HEK293T (cell line): Measurements from ENCODE around the gene STS.
A peak's percentile ranks its signal among the peaks of the same experiment; 100 is the strongest.
"Not testable (repeated sequence)": the region's sequence is repeated elsewhere in the genome, so short reads cannot be mapped to it uniquely, and the experiment has no call there.

Source experiments
- CTCF ChIA-PET: fragments of 350-600 bp; formaldehyde crosslinking; extraction: SDS; loops from one replicate; lab custom pipeline; 2021; ENCODE audit warnings: antibody characterized with exemption, inconsistent platforms; lab: Yijun Ruan, JAX
- POLR2A ChIA-PET: fragments of 350-600 bp; formaldehyde crosslinking; extraction: SDS; loops from one replicate; lab custom pipeline; 2020; ENCODE audit warnings: antibody characterized with exemption, inconsistent platforms; lab: Yijun Ruan, JAX
- DNase-seq: peaks from one replicate; pipeline ENCODE4 v3.0.0; 2012; ENCODE audit warnings: mixed read lengths; ENCODE audit errors: extremely low spot score
- ARNT ChIP-seq: fragments of 450-650 bp; IDR thresholded peaks from 2 replicates; pipeline ENCODE4 v1.6.1; 2017; ENCODE audit warnings: mild to moderate bottlenecking
- BHLHE40 ChIP-seq: fragments of 450-650 bp; IDR thresholded peaks from 2 replicates; pipeline ENCODE4 v1.6.1; 2016; ENCODE audit warnings: mild to moderate bottlenecking, moderate library complexity, borderline replicate concordance
- CTBP1 ChIP-seq: fragments of 450-650 bp; IDR thresholded peaks from 2 replicates; pipeline ENCODE4 v1.6.1; 2016; ENCODE audit warnings: borderline replicate concordance
- ELF4 ChIP-seq: fragments of 450-650 bp; IDR thresholded peaks from 2 replicates; pipeline ENCODE4 v1.6.1; 2017; ENCODE audit warnings: antibody characterized with exemption
- FOXA1 ChIP-seq: fragments of 450-650 bp; IDR thresholded peaks from 2 replicates; pipeline ENCODE4 v1.6.1; 2016; ENCODE audit warnings: mild to moderate bottlenecking
- FOXK2 ChIP-seq: fragments of 450-650 bp; IDR thresholded peaks from 2 replicates; pipeline ENCODE4 v1.6.1; 2016; ENCODE audit warnings: mild to moderate bottlenecking
- FOXM1 ChIP-seq: fragments of 450-650 bp; IDR thresholded peaks from 2 replicates; pipeline ENCODE4 v1.6.1; 2017; ENCODE audit warnings: mild to moderate bottlenecking, borderline replicate concordance
- HDGF ChIP-seq: fragments of 450-650 bp; IDR thresholded peaks from 2 replicates; pipeline ENCODE4 v1.6.1; 2017; ENCODE audit warnings: antibody characterized with exemption, borderline replicate concordance
- L3MBTL2 ChIP-seq: fragments of 450-650 bp; conservative IDR thresholded peaks from 2 replicates; pipeline ENCODE4 v1.6.1; 2016; ENCODE audit warnings: mild to moderate bottlenecking
- LEF1 ChIP-seq: fragments of 450-650 bp; IDR thresholded peaks from 2 replicates; pipeline ENCODE4 v1.6.1; 2017; ENCODE audit warnings: mild to moderate bottlenecking, borderline replicate concordance
- NFRKB ChIP-seq: fragments of 450-650 bp; IDR thresholded peaks from 2 replicates; pipeline ENCODE4 v1.6.1; 2016; ENCODE audit warnings: mild to moderate bottlenecking, moderate library complexity
- SP1 ChIP-seq: fragments of 450-650 bp; IDR thresholded peaks from 2 replicates; pipeline ENCODE4 v1.6.1; 2017
- SUZ12 ChIP-seq: fragments of 450-650 bp; IDR thresholded peaks from 2 replicates; pipeline ENCODE4 v1.6.1; 2016; ENCODE audit warnings: mild to moderate bottlenecking
- TARDBP ChIP-seq: fragments of 450-650 bp; IDR thresholded peaks from 2 replicates; pipeline ENCODE4 v1.6.1; 2016
- ZNF384 ChIP-seq: fragments of 450-650 bp; IDR thresholded peaks from 2 replicates; pipeline ENCODE4 v1.6.1; 2016
- TF ChIP-seq, protein P1 (sequence below): fragments of 450-650 bp; IDR thresholded peaks from 2 replicates; pipeline ENCODE4 v1.6.1; 2016

Gene STS

DNA sequence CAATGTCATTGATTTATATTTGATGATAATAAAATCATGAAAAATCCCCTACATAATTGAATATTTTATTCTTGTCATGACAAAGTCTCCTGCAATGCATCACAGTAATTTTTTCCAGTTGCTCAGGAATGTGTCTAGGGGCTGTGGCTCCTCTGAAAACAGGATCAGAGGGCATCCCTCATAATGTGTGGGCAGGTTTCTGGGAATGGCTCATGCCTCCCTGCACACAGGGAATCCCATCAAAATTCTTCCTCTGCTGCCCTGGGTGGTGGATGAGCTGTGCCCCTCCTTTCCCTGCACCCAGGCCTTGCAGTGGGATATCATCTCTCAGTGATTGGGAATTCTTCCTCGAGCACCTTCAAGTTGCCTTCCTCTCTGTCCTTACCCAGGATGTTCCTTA lies 20.9 kb downstream of the STS start:
- no peak for TF ChIP-seq NFRKB
- TF ChIP-seq ZNF384 = no peak
- TF ChIP-seq TARDBP = no peak
- TF ChIP-seq FOXA1 = no peak
- TF ChIP-seq ELF4 = no peak
- TF ChIP-seq CTBP1 = no peak
- ChIA-PET POLR2A (no interaction called here), CTCF (no interaction called here)
- DNase-seq = no peak

DNA sequence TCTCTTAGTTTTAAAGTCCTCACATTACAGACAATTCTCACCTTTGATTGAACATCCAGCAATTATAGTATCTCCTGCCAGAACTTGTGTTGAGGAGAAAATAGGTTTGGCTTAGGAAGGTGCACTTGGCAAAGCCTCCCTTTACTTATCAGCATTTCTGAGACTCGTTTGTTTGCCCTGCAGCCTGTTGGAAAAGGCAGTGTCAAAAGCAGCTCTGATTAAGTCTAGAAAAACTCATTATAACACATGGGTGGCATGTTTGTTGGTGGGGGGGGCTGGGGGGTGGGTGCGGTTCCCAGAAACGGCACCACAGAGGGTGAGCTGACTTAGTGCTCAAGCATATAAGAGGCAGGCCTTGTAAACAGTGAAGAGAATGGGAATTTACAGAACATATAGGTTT lies 22.1 kb downstream of the STS start:
- CTCF ChIA-PET = no interaction called here
- no peak for TF ChIP-seq ZNF384
- TF ChIP-seq SUZ12 = no peak
- no peak for TF ChIP-seq FOXK2
- TF ChIP-seq SP1 = no peak
- TF ChIP-seq BHLHE40 = no peak
- TF ChIP-seq CTBP1 = no peak
- no peak for TF ChIP-seq ARNT
- no peak for TF ChIP-seq NFRKB
- no peak for TF ChIP-seq FOXM1
- TF ChIP-seq ELF4 = no peak
- no peak for TF ChIP-seq TARDBP
- TF ChIP-seq HDGF = no peak
- no peak for DNase-seq
- POLR2A ChIA-PET = no interaction called here

DNA sequence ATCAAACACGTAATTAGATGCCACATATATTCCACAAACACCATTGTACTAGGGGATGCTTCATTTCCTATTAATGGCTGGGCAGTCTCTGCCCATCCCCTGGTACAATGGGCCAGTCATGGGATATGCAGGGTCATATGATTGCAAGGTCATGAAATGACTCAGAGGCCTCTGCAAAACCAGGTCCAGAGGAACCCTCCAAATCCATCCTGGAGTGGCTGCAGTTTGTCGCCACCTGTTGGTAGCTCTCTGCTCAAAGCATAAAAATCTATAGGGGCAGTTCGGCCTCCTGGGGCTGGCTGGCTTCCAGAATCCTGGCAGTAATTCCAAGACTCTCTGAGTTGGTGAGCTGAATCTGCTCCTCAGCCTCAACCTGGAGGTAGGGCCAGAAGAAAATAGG lies 23.4 kb downstream of the STS start:
- peak; percentile 4 for DNase-seq
- TF ChIP-seq LEF1 (no peak), TARDBP (no peak), HDGF (no peak), ELF4 (no peak)
- CTCF ChIA-PET = no interaction called here
- POLR2A ChIA-PET = no interaction called here

DNA sequence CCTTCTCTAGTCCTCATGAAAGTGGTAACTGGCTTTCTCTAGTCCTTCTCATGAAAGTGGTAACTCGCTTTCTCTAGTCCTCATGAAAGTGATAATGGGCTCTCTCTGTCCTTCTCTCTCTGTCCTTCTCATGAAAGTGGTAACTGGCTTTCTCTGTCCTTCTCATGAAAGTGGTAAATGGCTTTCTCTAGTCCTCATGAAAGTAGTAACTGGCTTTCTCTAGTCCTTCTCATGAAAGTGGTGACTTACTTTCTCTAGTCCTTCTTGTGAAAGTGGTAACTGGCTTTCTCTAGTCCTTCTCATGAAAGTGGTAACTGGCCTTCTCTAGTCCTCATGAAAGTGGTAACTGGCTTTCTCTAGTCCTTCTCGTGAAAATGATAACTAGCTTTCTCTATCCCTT lies 31.3 kb downstream of the STS start:
- DNase-seq, CTCF ChIA-PET: not testable (repeated sequence)

DNA sequence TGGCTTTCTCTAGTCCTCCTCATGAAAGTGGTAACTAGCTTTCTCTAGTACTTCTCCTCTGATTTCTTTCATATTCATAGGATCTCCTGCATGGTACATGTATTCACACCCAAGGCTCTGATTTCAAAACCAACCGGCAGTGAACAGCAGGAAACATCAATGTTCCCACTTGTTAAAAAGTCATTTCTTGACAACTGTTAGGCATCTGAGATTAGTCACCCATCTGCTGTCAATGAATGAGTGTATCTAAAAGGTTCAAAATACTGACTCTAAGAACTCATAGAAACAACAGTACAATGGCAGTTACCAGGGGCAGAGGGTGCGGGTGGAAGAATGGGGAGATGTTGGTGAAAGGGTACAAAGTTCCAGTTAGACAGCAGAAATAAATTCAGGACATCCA lies 31.9 kb downstream of the STS start:
- ChIA-PET POLR2A (no interaction called here), CTCF (no interaction called here)
- no peak for TF ChIP-seq NFRKB
- TF ChIP-seq CTBP1 = no peak
- no peak for TF ChIP-seq HDGF
- TF ChIP-seq SP1 = no peak
- TF ChIP-seq ELF4 = no peak
- no peak for TF ChIP-seq ZNF384
- no peak for TF ChIP-seq BHLHE40
- no peak for TF ChIP-seq SUZ12
- TF ChIP-seq, protein P1, sequence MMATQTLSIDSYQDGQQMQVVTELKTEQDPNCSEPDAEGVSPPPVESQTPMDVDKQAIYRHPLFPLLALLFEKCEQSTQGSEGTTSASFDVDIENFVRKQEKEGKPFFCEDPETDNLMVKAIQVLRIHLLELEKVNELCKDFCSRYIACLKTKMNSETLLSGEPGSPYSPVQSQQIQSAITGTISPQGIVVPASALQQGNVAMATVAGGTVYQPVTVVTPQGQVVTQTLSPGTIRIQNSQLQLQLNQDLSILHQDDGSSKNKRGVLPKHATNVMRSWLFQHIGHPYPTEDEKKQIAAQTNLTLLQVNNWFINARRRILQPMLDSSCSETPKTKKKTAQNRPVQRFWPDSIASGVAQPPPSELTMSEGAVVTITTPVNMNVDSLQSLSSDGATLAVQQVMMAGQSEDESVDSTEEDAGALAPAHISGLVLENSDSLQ = no peak
- TF ChIP-seq LEF1 = no peak
- TF ChIP-seq L3MBTL2 = no peak
- no peak for TF ChIP-seq ARNT
- TF ChIP-seq FOXM1 = no peak
- TF ChIP-seq FOXK2 = no peak
- no peak for TF ChIP-seq FOXA1
- no peak for TF ChIP-seq TARDBP
- DNase-seq = no peak

More for the DNA sequence above, 31.3 kb downstream of the STS start:
- POLR2A ChIA-PET = not testable (repeated sequence)

DNA sequence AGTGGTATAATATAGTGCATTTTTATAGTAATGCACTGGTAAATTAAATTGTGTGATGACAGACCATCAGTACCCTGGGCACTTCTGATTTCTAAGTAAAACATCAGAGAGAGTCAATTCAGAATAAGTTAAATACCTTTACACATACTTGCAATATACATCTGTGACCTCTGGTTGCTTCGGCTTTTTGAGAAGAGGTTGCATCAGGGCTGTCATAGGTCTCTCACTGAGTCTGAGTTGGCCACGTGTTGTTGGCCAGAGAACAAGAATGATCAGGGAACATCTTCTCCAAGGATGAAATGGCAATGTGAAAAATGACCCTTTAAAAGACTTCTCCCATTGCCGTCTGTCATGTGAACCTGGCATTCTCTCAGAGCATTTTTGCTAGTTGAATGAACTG lies 37.3 kb downstream of the STS start:
- DNase-seq = no peak
- POLR2A ChIA-PET = no interaction called here

DNA sequence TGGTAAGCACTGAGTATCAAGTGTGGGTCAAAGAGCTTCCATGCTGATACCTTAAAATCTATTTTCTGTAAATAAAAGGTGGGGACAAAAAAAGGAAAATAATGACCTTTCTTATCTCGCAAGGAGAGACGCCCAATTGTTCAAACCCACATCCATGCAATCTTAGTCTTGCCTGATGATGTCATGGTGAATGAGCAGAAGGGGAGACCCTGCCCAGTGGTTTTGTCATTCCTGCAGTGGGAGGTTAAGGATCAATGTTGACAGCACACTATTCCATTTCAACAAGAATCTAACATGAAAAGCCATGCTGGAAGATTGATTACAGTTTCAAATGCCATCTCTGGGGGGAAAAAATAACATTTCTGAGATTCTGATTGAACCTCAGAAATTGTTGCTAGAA lies 41.2 kb downstream of the STS start:
- POLR2A ChIA-PET = no interaction called here
- DNase-seq = no peak
- no peak for TF ChIP-seq ARNT
- no peak for TF ChIP-seq SUZ12
- TF ChIP-seq BHLHE40 = no peak
- TF ChIP-seq HDGF = no peak
- TF ChIP-seq TARDBP = no peak
- TF ChIP-seq ZNF384 = no peak
- TF ChIP-seq, protein P1 = no peak
- TF ChIP-seq FOXK2 = no peak
- no peak for TF ChIP-seq SP1
- no peak for TF ChIP-seq FOXM1
- no peak for TF ChIP-seq LEF1
- no peak for TF ChIP-seq CTBP1
- TF ChIP-seq NFRKB = no peak
- TF ChIP-seq ELF4 = no peak
- no peak for TF ChIP-seq L3MBTL2
- no peak for TF ChIP-seq FOXA1
- CTCF ChIA-PET = no interaction called here

More for the DNA sequence above, 37.3 kb downstream of the STS start:
- TF ChIP-seq FOXM1 = no peak
- TF ChIP-seq TARDBP = no peak
- no peak for TF ChIP-seq NFRKB
- TF ChIP-seq CTBP1 = no peak
- no peak for TF ChIP-seq ARNT
- no peak for TF ChIP-seq FOXA1
- no peak for TF ChIP-seq SP1
- TF ChIP-seq LEF1 = no peak
- no peak for TF ChIP-seq BHLHE40
- TF ChIP-seq L3MBTL2 = no peak
- no peak for TF ChIP-seq ZNF384
- TF ChIP-seq HDGF = no peak
- no peak for TF ChIP-seq ELF4
- no peak for TF ChIP-seq SUZ12
- no peak for TF ChIP-seq FOXK2
- TF ChIP-seq, protein P1 = no peak
- CTCF ChIA-PET = no interaction called here
